BLaER1 (cell line): Measurements from ENCODE around the gene KNDC1.

ENCODE experiments used
- H3K27ac ChIP-seq: shearing (Covaris generic); formaldehyde crosslinking; 2 replicates; pipeline ENCODE4 v1.8.1; 2022
- H3K27me3 ChIP-seq: shearing (Covaris generic); formaldehyde crosslinking; 2 replicates; pipeline ENCODE4 v1.8.1; 2022
- H3K36me3 ChIP-seq: shearing (Covaris generic); formaldehyde crosslinking; 2 replicates; pipeline ENCODE4 v1.8.1; 2022
- H3K4me1 ChIP-seq: shearing (Covaris generic); formaldehyde crosslinking; 2 replicates; pipeline ENCODE4 v1.8.1; 2022
- H3K4me2 ChIP-seq: shearing (Covaris generic); formaldehyde crosslinking; 2 replicates; pipeline ENCODE4 v1.8.1; 2022
- H3K4me3 ChIP-seq: shearing (Covaris generic); formaldehyde crosslinking; 2 replicates; pipeline ENCODE4 v1.8.1; 2022
- H3K9ac ChIP-seq: shearing (Covaris generic); formaldehyde crosslinking; 2 replicates; pipeline ENCODE4 v1.8.1; 2022
- H3K9me3 ChIP-seq: shearing (Covaris generic); formaldehyde crosslinking; 2 replicates; pipeline ENCODE4 v1.8.1; 2022
- H4K20me1 ChIP-seq: shearing (Covaris generic); formaldehyde crosslinking; 2 replicates; pipeline ENCODE4 v1.8.1; 2022
- Cebpa-rat ChIP-seq: shearing (Covaris generic); IDR thresholded peaks from 2 replicates; pipeline ENCODE4 v1.8.1; 2022

KNDC1 gene

DNA sequence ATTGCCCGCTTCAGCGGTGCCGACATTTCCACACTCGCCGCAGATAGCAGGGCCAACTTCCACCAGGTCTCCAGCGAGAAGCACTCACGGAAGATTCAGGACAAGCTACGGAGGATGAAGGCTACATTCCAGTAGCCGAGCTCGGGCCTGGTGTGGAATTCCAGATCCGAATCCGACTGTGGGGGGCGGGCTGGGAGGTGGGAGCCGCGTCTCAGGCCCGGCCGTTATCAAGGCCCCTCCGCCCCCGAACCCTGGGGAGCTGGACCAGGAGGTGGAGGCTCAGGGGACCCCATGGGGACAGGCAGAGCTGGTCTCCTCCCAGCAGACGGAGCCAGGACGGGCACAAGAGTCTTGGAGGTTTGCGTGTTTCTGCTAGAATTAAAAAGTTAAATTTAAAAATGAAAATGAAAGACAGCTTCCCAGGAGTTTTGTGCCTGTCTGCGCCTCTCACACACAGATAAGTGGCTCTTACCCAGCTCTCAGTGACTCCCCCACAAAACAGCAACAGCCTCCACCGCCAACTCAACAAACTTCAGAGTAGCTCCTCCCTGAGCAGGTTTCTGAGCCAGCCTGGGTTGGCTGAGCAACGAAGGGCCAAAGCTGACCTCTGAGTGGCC is 64.8 kb downstream of the KNDC1 start:
- peaks cover 46% of the 10 kb centered on the region for H3K27me3 ChIP-seq
- H3K27ac ChIP-seq, result peak overlapping the region; percentile 41
- no peak overlapping the region for H3K4me3 ChIP-seq
- no peaks in the 10 kb centered on the region for H3K9me3 ChIP-seq
- H3K9ac ChIP-seq, result peak overlapping the region; percentile 41
- H3K4me2 ChIP-seq, result peak overlapping the region; percentile 84
- peaks cover 8% of the 10 kb centered on the region; the same call in 1 of the 2 replicates for H4K20me1 ChIP-seq
- H3K36me3 ChIP-seq, result no peaks in the 10 kb centered on the region
- peaks cover 35% of the 10 kb centered on the region for H3K4me1 ChIP-seq
- no peak for TF ChIP-seq Cebpa-rat

DNA sequence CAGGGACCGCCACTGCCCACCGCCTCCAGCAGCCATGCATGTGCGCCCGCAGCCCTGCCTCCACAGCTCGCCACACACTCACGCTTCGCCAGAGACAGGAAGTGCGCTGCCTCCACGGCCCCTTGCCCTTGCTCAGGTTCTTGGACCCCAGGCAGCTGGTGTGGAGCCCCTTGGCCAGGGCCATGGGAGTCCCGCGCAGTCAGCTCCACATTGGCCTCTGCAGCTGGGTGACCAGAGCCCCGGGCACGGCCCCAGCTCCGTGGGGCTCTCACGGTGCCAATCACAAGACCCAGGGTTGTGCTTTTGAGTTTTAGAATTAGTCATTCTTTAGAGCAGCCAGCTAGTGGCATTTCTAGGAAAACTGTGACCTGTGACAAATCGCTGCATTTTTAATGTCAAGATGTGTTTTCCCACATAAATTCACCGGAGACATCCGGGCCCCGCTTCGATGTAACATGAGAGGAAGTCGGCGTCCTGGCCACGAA is 65.7 kb downstream of the KNDC1 start:
- H3K4me3 ChIP-seq, result 0 out of 2 replicates have a peak overlapping the region, but pooled peaks have one; percentile 17
- no peak for TF ChIP-seq Cebpa-rat
- H4K20me1 ChIP-seq, result peaks cover 8% of the 10 kb centered on the region; the same call in 1 of the 2 replicates
- H3K9ac ChIP-seq, result peak overlapping the region; percentile 41
- no peaks in the 10 kb centered on the region for H3K36me3 ChIP-seq
- peak overlapping the region; percentile 41 for H3K27ac ChIP-seq
- H3K4me2 ChIP-seq, result peak overlapping the region; percentile 84
- H3K9me3 ChIP-seq, result no peaks in the 10 kb centered on the region; the same call in 1 of the 2 replicates
- peaks cover 55% of the 10 kb centered on the region for H3K27me3 ChIP-seq
- peaks cover 38% of the 10 kb centered on the region for H3K4me1 ChIP-seq

GRCh38 chr10:133226251-133226808 is 66.3 kb downstream of the KNDC1 start:
- Histone ChIP-seq H3K9me3 (no peaks in the 10 kb centered on the region; the same call in 1 of the 2 replicates), H3K4me3 (no peak overlapping the region), H3K4me1 (peaks cover 42% of the 10 kb centered on the region), H3K36me3 (no peaks in the 10 kb centered on the region), H3K4me2 (peak overlapping the region; percentile 84), H4K20me1 (peaks cover 12% of the 10 kb centered on the region; the same call in 1 of the 2 replicates), H3K27me3 (peaks cover 61% of the 10 kb centered on the region), H3K27ac (no peak overlapping the region), H3K9ac (no peak overlapping the region)
- no peak for TF ChIP-seq Cebpa-rat

DNA sequence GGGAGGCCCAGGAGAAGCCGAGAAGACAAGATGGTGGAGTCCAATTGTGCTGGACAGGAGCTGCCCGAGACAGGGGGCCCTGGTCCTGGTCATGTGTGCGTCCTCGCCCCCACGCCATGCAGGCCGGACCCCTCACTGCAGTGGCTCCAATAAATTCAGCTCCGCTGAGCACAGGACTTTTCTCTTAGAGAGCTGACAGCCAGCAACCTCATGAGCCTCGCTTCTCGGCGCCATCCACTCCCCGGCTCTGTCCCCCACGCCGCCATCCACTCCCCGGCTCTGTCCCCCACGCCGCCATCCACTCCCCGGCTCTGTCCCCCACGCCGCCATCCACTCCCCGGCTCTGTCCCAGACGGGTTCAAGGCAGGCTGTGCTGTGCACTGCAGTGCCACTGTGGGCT is 67.2 kb downstream of the KNDC1 start:
- H3K27me3 ChIP-seq, result peaks cover 70% of the 10 kb centered on the region
- H3K27ac ChIP-seq, result no peak overlapping the region
- no peak overlapping the region for H3K4me2 ChIP-seq
- peaks cover 19% of the 10 kb centered on the region; the same call in 1 of the 2 replicates for H4K20me1 ChIP-seq
- H3K36me3 ChIP-seq, result no peaks in the 10 kb centered on the region
- H3K9ac ChIP-seq, result no peak overlapping the region
- peaks cover 51% of the 10 kb centered on the region for H3K4me1 ChIP-seq
- no peak for TF ChIP-seq Cebpa-rat
- no peak overlapping the region for H3K4me3 ChIP-seq
- H3K9me3 ChIP-seq, result no peaks in the 10 kb centered on the region; the same call in 1 of the 2 replicates

GRCh38 chr10:133229265-133230043 is 69.4 kb downstream of the KNDC1 start:
- Histone ChIP-seq H3K9ac (no peak overlapping the region), H3K4me2 (peak overlapping the region; percentile 42), H3K9me3 (no peaks in the 10 kb centered on the region; the same call in 1 of the 2 replicates), H3K4me3 (no peak overlapping the region), H4K20me1 (peaks cover 28% of the 10 kb centered on the region; the same call in 1 of the 2 replicates), H3K27ac (no peak overlapping the region), H3K4me1 (peaks cover 51% of the 10 kb centered on the region), H3K36me3 (no peaks in the 10 kb centered on the region), H3K27me3 (peaks cover 92% of the 10 kb centered on the region)
- TF ChIP-seq Cebpa-rat, result no peak

DNA sequence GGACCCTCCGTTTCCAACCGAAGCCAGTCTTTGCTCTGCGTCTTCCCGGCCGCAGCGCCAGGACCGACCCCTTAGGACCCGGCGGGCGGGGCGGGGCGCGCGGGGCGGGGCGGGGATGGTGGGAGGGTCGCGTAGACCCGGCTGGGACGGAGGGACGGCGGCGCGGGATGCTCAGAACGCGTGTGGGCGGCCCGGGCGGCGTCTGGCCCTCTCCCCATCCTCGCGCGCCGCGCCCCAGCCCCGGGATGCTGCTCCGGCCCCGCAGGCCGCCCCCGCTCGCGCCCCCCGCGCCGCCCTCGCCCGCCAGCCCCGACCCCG is 70.0 kb downstream of the KNDC1 start, which contains the start of gene UTF1:
UTF1 (plus strand) TSS at position 174 of the 318 bp plus-strand sequence; CDS start at position 246, 72 bp downstream.
- Histone ChIP-seq H3K4me3 (peak within 1 kb of the TSS; percentile 53), H3K9me3 (no peaks in the 10 kb centered on the region; the same call in 1 of the 2 replicates), H3K27me3 (peaks cover 95% of the 10 kb centered on the region), H3K4me1 (peaks cover 46% of the 10 kb centered on the region), H3K9ac (no peak within 1 kb of the TSS), H3K4me2 (peak within 1 kb of the TSS; percentile 73), H3K36me3 (no peaks in the 10 kb centered on the region), H4K20me1 (peaks cover 28% of the 10 kb centered on the region; the same call in 1 of the 2 replicates), H3K27ac (no peak within 1 kb of the TSS)
- no peak for TF ChIP-seq Cebpa-rat

DNA sequence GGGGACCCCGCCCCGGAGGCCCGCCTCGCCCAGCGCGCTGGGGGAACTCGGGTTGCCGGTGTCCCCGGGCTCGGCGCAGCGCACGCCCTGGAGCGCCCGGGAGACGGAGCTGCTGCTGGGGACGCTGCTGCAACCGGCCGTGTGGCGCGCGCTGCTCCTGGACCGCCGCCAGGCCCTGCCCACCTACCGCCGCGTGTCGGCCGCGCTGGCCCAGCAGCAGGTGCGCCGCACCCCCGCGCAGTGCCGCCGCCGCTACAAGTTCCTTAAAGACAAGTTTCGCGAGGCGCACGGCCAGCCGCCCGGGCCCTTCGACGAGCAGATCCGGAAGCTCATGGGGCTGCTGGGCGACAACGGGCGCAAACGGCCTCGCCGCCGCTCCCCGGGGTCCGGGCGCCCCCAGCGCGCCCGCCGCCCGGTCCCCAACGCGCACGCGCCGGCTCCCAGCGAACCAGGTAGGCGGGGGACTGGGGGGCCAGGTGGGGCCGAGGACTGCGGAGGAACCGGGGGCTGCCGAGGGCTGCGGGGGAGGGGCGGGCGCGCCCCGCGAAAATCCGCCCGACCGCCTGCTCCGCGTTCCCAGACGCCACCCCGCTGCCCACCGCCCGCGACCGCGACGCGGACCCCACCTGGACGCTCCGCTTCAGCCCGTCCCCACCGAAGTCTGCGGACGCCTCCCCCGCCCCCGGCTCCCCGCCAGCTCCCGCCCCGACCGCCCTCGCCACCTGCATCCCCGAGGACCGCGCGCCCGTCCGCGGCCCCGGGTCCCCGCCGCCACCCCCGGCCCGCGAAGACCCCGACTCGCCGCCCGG is 70.6 kb downstream of the KNDC1 start:
- no peaks in the 10 kb centered on the region for H3K36me3 ChIP-seq
- peak overlapping the region; percentile 53 for H3K4me3 ChIP-seq
- H3K27me3 ChIP-seq, result peaks cover 98% of the 10 kb centered on the region
- no peak for TF ChIP-seq Cebpa-rat
- H3K9me3 ChIP-seq, result no peaks in the 10 kb centered on the region; the same call in 1 of the 2 replicates
- peaks cover 46% of the 10 kb centered on the region for H3K4me1 ChIP-seq
- no peak overlapping the region for H3K9ac ChIP-seq
- no peak overlapping the region for H3K27ac ChIP-seq
- peaks cover 34% of the 10 kb centered on the region; the same call in 1 of the 2 replicates for H4K20me1 ChIP-seq
- peak overlapping the region; percentile 73 for H3K4me2 ChIP-seq

DNA sequence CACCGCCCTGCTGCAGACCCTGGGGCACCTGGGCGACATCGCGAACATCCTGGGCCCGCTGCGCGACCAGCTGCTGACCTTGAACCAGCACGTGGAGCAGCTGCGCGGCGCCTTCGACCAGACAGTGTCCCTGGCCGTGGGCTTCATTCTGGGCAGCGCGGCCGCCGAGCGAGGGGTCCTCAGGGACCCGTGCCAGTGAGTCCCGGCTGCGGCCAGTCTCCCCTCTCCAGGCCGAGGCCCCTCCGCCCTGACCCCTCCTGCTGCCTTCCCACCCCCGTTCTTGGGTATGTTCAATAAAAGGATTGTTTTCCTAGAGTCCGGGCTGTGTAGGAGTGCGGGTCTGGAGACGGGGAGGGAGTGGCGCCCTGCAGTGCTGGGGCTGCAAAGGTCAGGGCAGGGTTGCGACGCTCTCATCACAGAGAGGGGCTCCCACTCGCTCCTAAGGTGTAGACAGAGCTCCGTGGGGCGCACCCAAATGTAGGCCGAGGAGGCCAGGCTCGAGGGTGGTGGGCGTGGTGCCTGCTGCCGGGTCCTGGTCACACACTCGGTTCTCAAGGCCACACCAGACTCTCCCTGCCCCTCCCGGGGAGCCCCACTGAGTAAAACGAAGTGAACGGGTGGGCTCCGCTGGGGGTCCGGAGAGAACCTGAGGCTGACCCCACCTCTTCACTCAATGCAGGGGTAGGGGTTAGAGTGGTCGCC is 71.4 kb downstream of the KNDC1 start:
- Histone ChIP-seq H3K4me3 (no peak overlapping the region), H3K36me3 (no peaks in the 10 kb centered on the region), H3K27ac (no peak overlapping the region), H3K27me3 (peaks cover 98% of the 10 kb centered on the region), H3K4me2 (peak overlapping the region; percentile 73), H3K9ac (no peak overlapping the region), H4K20me1 (peaks cover 36% of the 10 kb centered on the region), H3K4me1 (peaks cover 44% of the 10 kb centered on the region), H3K9me3 (no peaks in the 10 kb centered on the region; the same call in 1 of the 2 replicates)
- TF ChIP-seq Cebpa-rat, result no peak
